ENCODE results near the gene SLC39A9.

DNA sequence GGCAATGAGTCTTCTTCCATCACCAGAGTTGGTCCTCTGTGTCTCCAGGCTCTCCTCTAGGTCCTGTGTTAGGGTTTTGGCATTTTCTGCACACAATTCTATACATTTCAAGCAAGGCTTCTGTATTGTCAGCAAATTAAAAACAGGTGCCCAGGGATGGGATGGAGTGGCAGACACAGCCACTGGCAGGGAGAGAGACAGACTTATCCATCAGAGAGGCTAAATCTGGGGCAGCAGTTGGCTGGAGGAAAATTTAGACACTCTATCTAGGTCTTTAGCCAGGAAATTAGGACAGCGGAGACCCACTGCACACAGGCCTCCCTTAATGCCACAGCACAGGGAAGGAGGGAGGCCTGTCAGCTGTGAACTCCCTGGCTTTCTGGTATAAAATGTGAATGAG, 106.3 kb downstream of the SLC39A9 start:
- TF ChIP-seq ZNF331 (CRISPR knock-in tag; IDR thresholded peaks at IDR 0.05; ENCODE audit: low read depth) (no peak), ZNF114 (CRISPR knock-in tag; IDR thresholded peaks at IDR 0.05) (no peak), EZH2 (IDR thresholded peaks at IDR 0.05; ENCODE audit: low read depth, unreplicated experiment) (no peak), NANOG (IDR thresholded peaks at IDR 0.05; ENCODE audit: borderline replicate concordance) (no peak), EZH2phosphoT487 (IDR thresholded peaks at IDR 0.05; ENCODE audit: unreplicated experiment) (no peak)
- TF ChIP-seq, protein P1, sequence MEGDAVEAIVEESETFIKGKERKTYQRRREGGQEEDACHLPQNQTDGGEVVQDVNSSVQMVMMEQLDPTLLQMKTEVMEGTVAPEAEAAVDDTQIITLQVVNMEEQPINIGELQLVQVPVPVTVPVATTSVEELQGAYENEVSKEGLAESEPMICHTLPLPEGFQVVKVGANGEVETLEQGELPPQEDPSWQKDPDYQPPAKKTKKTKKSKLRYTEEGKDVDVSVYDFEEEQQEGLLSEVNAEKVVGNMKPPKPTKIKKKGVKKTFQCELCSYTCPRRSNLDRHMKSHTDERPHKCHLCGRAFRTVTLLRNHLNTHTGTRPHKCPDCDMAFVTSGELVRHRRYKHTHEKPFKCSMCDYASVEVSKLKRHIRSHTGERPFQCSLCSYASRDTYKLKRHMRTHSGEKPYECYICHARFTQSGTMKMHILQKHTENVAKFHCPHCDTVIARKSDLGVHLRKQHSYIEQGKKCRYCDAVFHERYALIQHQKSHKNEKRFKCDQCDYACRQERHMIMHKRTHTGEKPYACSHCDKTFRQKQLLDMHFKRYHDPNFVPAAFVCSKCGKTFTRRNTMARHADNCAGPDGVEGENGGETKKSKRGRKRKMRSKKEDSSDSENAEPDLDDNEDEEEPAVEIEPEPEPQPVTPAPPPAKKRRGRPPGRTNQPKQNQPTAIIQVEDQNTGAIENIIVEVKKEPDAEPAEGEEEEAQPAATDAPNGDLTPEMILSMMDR (conservative IDR thresholded peaks at IDR 0.05; ENCODE audit: low read depth in 2 of 2), result no peak

Measured in GM23338 (cell line).